Eye (tissue), 1 donor: Measurements from ENCODE around the gene DNAAF5.
"Not testable (repeated sequence)": the region's sequence is repeated elsewhere in the genome, so short reads cannot be mapped to it uniquely, and the experiment has no call there.

Experiments
- DNase-seq: peaks from one replicate; pipeline ENCODE4 v3.0.0-alpha.2; 2015

Gene DNAAF5

DNA sequence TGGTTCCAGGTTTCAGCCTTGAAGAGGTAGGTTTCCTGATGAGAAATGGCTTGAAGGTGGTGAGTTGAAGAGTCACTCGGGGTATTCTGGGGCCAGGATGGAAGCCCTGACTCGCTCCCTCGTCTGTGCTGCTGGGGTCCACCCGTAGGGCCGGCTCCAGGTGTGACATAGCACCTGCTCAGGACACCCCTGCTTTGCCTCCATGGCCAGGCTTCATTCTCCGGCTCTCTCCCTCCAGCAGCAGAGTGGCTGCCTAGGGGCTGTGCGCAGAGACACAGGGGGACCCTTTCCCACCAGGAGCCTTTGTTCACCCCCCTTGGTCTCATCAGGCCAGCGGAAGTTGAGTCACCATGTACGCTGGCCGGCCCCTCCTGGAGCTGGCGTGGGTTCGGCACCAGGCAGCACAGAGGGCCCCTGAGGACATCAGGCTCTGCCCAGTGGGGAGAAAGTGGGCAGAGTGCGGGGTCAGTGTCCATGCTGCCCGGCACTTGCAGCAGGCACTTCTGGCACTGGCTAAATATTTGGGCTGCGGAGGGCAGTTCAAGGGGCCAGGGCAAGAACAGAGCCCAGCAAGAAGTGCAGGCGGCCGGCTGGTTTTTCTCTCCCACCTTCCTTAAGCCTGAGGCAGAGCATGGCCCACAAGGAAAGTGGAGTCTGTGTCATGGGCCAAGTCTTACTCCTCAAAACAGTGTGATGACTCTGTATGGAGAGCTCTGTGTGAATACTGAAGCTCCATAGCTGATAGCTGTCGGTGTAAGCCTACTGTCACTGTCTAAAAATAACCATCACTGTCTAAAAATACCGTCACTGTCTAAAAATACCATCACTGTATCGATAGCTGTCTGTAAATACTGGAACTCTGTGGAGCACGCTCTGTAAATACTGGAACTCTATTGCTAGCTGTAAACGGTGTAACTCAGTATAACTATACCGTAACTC, 4.3 kb downstream of the DNAAF5 start:
- DNase-seq, result no peak

DNA sequence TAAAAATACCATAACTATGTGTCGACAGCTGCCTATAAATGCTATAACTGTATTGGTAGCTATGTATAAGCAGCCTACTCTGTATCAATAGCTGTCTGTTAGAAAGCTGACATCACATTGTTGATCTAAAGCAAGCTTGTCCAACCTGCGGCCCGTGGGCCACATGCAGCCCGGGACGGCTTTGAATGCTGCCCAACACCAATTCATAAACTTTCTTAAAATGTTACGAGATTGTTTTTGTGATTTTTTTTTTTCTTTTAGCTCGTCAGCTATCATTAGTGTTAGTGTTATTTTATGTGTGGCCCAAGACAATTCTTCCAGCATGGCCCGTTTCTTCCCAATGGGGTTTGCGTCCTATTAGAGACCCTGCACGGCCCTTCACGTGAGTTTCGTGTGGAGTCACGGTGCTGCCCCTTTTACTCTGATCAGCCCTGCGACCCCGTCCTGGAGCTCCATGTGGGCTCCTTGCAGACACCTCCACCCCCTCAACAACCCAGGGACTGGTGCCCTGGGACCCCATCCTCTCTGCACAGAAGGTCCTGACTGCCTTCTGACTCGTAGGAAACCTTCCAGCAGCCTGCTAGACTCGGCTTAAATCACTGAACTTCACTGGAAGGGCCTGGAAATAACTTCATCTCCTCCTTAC, 5.1 kb downstream of the DNAAF5 start:
- DNase-seq, result no peak

DNA sequence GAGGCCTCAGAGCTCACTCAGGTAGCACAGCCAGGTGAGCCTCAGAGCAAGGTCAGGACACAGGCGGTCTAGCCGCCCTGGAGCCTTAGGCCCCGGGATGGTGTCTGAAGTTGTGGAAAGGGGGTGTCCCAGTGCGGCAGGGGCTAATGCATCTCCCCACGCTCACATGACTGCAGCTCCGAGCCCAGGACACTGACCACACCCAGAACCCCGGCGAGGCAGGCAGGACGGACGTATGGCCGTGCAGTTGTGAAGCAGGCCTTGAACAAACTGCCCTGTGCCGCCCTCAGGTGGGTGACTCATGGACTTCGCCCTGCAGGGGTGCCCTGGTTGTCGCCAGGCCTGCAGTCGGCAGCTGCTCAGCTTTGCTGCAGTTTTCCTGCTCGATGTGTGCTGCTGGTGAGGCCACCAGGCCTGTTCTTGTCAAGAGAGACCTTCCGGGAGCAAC, 5.6 kb downstream of the DNAAF5 start:
- DNase-seq, result peak; percentile 39

DNA sequence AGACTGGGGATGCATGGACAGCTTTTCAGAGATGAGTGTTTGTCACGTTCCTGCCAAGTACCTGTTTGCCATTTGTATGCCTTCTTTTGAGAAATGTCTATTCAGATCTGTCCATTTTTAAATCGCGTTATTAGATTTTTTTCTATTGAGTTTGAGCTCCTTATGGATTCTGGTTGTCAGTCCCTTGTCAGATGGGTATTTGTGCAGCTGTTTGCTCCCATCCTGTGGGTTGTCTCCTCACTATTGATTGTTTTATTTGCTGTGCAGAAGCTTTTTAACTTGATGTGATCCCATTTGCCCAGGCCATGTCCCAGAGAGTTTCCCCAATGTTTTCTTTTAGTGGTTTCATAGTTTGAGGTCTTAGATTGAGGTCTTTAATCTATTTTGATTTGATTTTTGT, 6.1 kb downstream of the DNAAF5 start:
- DNase-seq, result no peak

DNA sequence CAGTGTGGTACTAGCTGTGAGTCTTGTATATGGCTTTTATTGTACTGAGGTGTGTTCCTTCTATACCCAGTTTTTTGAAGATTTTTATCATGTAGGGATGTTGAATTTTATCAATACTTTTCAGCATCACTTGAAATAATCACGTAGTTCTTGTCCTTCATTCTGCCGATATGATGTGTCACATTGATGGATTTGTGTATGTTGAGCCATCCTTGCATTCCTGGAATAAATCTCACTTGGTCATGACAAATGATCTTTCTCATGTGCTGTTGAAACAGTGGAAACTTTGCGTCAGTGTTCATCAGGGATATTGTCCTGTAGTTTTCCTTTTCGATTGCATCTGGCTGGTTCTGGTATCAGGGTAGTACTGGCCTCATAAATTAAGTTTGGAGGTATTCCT, 7.7 kb downstream of the DNAAF5 start:
- no peak for DNase-seq

DNA sequence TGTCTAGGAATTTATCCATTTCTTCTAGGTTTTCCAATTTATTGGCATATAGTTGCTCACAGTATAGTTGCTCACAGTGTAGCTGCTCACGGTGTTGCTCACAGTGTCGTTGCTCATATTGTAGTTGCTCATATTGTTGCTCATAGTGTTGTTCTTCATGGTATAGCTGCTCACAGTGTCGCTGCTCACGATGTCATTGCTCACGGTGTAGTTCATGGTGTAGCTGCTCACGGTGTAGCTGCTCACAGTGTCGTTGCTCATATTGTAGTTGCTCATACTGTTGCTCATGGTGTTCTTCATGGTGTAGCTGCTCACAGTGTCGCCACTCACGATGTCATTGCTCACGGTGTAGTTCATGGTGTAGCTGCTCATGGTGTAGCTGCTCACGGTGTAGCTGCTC, 8.3 kb downstream of the DNAAF5 start:
- DNase-seq, result no peak

DNA sequence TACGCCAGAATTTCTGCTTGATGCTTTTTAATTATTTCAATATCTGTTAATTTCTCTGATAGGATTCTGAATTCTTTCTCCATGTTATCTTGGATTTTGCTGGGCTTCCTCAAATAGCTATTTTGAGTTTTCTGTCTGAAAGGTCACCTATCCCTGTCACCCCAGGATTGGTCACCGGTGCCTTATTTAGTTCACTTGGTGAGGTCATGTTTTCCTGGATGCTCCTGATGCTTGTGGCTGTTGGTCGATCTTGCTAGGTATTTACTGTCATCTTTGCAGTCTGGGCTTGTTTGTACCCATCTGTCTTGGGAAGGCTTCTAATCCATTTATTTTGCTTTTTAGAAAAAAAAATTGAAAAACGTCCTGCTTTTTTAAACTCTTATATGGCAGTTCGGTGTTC, 11.7 kb downstream of the DNAAF5 start:
- DNase-seq, result no peak

DNA sequence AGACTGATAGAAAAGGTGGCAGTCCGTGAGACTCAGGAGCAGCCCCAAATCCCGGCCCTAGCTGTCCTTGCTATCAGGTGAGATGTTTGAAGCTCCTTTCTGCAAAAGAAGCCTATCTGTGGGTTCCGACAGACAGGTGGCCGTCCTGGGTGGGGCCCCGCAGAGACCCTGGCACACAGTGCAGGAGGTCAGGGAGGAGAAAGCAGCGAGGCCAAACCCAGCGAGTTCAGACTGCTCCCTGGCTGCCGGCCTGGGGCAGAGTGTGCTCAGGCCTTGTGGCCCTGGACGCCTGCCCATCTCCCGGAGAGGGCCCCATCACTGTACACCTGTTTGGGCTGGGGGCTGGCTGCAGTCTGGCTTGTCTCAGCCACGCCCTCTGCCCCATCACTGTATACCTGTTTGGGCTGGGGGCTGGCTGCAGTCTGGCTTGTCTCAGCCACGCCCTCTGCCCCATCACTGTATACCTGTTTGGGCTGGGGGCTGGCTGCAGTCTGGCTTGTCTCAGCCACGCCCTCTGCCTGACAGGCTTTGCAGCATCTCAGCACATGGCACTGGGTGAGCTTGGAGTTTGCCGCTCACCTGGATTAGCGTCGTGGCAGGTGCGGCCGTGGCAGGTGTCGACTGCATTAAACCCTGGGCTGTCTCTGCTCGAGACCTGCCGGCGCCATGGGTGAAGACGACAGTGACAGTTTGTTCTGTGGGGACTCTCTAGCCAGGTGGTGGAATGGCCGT, 12.4 kb downstream of the DNAAF5 start:
- no peak for DNase-seq

DNA sequence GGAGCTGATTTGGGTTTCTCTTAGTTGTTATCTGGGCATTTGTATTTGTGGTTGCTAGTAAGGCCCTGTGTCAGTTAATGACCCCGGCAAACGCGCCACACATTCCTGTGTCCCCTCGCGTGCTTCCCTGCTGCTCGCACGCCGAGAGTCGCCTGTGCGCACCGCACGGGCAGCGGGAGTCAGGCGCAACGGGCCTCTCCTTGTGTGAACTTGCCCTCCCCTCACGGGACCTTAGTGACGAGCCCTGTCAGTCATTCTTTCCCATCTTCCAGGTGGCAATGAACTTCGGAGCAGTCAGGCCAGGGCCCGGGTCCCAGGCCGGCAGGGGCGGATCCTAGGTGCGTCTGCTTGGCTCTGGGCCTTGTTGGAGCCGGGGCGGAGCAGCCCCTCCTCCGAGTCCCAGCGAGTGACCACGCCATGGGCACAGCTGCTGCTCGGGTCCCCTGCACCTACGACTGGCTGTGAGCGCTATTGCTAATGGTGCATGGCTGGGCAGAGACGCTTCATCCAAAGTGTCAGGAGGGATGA, 13.0 kb downstream of the DNAAF5 start:
- no peak for DNase-seq

DNA sequence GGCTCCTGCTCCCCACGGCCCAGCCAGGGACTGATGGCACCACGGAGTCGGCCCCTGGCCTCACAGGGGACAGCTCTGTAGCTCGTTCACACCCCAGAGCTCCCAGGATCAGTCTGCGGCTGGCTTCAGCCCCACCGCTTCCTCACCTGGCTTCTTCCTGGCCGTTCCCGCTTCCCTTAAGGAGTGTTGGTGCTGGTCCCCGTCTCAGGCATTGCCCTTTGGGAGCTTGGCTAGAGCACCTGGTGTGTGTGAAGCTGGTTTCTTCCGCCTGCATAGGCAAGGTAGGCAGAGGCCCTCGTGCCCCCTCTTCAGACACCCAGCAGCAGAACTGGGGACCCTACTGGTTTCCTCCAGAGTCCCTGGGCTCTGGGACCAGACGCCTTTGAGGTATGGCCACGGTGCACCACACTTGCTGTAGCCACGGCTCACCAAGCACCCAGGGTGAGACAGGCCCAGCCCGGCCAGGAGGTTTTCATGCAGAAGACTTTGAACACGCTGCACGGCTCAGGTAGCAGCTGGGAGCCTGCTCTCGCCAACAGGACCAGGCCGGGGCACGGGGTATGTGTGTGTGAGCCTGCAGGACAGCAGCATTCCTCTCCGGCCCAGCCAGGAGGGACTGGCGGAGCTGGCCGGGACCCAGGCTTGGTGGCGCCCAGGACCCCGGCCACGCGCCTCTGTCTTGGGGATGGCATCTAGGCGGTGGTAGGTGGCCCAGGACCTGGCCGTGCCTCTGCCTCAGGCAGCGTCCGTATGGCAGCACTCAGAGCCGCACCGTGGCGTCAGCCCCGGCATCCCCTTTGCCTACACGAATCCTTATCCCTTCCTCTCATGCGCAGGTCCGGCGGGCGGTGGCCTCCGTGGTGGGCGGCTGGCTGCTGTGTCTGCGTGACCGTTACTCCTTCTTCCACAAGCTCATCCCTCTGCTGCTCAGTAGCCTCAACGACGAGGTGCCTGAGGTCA, 13.8 kb downstream of the DNAAF5 start:
- DNase-seq, result no peak

DNA sequence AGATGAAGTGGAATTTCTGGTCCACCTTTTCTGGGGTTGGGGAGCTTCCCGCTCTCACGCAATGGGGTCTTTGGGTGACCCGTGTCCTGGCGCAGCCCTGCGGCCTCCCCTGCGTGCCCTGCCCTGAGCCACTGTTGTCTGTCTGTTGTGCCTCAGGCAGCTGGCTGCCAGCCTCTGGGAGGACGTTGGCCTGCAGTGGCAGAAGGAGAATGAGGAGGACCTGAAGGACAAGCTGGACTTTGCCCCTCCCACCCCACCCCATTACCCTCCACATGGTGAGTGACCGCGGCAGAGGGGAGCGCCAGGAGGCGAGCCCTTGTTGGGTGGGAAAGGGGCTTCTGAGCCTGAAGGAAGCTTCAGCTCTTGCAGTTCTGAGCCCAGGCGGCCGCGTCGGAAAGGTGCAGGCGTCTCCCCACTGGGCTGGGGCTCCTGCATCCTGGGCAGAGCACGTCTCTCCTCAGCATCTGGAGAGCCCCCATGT, 14.7 kb downstream of the DNAAF5 start:
- no peak for DNase-seq

DNA sequence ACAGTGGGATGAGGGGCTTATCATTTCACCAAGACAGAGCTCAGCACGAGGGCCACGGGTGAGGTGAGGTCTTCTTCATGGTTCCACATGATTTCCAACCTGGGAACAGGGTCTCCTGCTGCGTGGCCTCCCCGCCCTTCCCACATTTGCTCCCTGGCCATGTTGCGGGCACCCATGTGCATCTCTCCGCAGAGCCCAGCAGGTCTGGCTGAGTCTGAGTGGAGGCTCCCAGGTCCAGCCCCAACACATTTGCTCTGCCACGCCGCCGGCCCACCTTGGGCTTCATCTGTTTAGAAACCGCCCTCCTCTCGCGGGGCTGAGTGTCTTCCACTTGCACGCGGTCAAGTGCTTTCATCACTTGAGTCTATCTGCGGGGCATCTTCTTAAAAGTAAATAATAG, 15.4 kb downstream of the DNAAF5 start:
- no peak for DNase-seq

DNA sequence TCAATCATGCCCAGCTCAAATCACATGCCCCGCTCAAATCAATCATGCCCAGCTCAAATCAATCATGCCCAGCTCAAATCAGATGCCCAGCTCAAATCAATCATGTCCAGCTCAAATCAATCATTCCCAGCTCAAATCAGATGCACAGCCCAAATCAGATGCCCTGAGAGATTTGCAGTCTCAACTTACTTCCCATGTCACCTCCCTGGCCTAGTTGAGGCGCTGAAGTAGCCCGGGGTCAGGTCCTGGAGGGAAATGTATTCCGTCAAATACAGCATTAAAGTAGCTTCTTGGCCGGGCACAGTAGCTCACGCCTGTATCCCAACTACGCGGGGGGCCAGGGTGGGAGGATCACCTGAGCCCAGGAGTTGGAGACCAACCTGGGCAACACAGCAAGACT, 16.3 kb downstream of the DNAAF5 start:
- DNase-seq, result no peak

DNA sequence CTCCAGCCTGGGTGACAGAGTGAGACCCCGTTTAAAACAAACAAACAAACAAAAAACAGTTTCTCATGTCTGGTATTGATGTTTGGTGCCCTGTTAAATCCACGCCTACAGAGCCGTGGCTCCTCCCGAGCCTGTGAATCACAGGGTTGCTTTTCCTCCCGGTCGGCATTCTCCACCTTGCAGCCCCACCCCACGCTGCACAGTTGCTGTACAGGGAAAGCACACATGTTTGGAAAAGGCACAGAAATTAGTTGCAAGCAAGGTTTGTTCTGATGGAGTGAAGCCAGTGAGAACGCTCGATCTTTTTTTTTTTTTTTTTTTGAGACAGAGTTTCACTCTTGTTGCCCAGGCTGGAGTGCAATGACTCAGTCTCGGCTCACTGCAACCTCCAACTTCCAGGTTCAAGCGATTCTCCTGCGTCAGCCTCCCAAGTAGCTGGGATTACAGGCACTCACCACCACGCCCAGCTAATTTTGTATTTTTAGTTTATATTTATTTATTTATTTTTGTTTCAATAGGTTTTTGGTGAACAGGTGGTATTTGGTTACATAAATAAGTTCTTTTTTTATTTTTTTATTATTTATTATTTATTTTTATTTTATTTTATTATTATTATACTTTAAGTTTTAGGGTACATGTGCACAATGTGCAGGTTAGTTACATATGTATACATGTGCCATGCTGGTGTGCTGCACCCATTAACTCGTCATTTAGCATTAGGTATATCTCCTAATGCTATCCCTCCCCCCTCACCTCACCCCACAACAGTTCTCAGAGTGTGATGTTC, 17.0 kb downstream of the DNAAF5 start:
- not testable (repeated sequence) for DNase-seq

DNA sequence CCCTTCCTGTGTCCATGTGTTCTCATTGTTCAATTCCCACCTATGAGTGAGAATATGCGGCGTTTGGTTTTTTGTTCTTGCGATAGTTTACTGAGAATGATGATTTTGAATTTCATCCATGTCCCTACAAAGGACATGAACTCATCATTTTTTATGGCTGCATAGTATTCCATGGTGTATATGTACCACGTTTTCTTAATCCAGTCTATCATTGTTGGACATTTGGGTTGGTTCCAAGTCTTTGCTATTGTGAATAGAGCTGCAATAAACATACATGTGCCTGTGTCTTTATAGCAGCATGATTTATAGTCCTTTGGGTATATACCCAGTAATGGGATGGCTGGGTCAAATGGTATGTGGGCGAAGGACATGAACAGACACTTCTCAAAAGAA, 17.6 kb downstream of the DNAAF5 start:
- not testable (repeated sequence) for DNase-seq

DNA sequence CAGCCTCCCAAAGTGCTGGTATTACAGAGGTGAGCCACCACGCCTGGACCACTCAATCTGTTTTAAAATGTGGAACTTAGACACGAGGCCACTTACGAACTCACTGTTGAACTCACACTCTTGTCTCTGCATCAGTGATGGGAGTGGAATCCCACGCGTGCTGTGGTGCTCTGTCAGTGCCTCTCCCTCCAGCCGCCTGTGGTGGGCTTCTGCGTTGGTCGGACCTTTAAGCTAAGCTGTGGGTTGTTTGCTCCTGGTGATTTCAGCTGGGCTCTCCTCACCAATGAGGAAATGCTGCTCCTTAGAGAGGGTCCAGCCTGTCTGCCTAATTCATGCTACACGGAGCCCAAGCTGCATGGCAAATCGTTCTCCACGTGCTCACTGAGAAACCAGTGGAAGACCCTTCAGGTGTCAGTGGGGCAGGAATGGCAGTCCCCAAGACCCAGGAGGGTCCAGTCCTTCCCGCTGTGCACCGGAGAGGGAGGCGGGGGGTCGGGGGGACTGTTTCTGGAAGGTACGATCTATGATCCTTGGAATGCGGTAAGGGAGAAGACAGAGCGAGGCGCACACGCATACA, 18.4 kb downstream of the DNAAF5 start:
- DNase-seq, result no peak

DNA sequence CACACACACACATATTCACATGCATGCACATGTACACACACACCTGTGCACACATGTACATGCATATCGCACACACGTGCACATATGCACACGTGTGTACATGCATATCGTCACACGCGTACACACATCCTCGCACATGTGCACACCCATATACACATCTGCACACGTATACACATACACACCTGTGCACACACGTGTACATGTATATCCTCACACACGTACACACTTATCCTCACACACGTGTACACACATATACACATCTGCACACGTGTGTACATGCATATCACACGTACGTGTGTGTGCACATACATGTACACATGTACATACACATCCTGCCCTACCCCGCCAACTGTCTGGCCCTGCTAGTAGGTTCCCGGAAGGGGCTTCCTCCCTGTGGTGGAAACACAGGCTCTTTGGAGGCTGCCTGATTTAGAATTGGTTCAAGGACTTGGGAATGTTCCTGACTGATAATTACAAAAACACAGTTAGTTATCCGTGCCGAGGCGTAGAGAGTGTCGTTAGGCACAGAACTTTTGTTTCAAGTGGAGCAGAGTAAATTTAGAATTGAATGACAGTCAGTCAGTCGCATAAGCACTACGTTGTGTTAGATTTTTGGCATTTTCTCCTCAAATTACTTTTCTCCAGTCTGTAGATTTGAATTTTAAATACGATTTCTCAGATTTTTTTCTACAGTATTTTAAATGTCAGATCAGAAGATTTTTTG, 19.1 kb downstream of the DNAAF5 start:
- no peak for DNase-seq

DNA sequence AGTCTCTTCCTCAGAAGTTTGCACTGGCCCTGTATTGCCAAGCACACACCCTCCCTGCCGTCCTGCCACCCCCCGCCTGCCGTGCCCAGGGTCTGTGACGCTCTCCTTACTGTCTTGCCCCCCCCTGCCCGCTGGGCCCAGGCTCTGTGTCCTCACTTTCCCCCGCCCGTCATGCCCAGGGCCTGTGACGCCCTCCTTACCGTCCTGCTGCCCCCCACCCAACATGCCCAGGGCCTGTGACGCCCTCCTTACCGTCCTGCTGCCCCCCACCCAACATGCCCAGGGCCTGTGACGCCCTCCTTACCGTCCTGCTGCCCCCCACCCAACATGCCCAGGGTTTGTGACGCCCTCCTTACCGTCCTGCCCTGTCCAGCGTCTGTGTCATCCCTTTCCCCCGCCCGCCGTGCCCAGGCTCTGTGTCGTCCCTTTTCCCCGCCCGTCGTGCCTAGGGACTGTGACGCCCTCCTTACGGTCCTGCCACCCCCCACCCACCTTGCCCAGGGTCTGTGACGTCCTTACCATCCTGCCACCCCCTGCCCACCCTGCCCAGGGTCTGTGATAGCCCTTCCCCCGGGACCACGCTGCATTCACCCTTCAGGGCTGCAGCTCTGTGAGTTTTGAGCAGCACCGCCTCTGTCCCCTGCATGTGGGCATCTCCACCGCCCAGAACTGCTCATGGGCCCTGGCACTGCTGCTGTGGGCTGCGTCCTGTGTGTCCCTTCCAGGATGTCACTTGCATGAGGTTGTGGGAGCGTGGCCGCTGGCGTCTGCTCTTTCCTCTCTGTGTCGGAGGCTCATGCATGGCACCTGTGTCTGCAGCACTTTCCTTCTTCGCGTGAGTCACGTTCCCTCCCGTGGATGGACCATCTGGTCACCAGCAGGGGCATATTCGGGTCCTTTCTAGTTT, 19.9 kb downstream of the DNAAF5 start:
- no peak for DNase-seq

DNA sequence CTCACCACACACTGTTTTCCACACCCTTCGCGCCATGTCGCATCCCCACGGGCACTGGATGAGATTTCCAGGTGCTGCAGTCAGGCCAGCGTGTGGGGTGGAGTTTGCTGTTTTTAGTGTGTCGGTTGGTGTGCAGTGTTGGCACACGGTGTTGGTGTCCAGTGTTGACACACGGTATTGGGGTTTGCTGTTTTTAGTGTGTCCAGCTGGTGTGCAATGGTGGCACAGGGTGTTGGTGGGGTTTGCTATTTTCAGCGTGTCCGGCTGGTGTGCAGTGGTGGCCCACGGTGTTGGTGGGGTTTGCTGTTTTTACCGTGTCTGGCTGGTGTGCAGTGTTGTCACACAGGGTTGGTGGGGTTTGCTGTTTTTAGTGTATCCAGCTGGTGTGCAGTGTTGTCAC, 20.7 kb downstream of the DNAAF5 start:
- no peak for DNase-seq
